ENCODE results near the gene KASH5. TPM values are rescaled to one million over a fixed set of nuclear protein-coding genes. Genes with fewer than 3 reads are reported as not detected.
A peak's percentile ranks its signal among the peaks of the same experiment; 100 is the strongest.

KASH5 gene
- total and polyA plus RNA-seq, 2 of the 8 experiments (the other 6 are each of a cell fraction or from before 2014, with no cell fraction given), result 0.05 to 0.19 TPM

DNA sequence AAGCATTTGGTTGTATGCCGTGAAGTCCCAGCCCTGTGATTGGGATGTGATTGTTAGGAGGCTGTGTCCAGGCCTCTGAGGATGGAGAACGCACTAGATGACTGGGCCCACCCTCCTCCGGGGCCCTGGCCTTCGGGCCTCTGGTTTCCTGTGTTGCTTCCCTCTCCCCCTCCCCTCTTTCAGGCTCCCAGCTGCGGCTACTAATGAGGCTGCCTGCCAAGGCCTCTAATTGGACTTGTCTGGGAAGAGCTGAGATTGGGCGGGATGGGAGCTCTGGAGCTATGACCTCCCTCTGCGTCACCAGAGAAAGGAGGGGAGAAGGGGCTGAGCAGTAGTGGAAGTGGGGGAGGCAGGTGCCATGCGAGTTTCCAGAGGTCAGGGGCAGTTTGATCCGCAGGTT is 25.3 kb downstream of the KASH5 start:
- CTCF ChIA-PET (ENCODE audit: partially characterized antibody), result interaction anchor here (0.8 to 14.7 kb wide), 11 partner anchors 9 to 86 kb away, joined by 3 to 291 read pairs (median 4); partner anchors contain the start of genes GFY and PTH2
- no peak for FAIRE-seq
- TF ChIP-seq NANOG (IDR thresholded peaks at IDR 0.05; ENCODE audit: insufficient read depth, low read depth, low read length, poor library complexity, severe bottlenecking) (no peak), FOSL1 (IDR thresholded peaks at IDR 0.05; ENCODE audit: insufficient read depth, low read depth, low read length) (no peak), SRF (IDR thresholded peaks at IDR 0.05; ENCODE audit: low read depth, low read length) (no peak), BRCA1 (IDR thresholded peaks at IDR 0.05; ENCODE audit: low read depth, low read length) (no peak), POLR2AphosphoS5 (IDR thresholded peaks at IDR 0.05; ENCODE audit: low read depth, low read length) (no peak), RNF2 (IDR thresholded peaks at IDR 0.05; ENCODE audit: borderline replicate concordance, low read depth, low read length, missing control alignments, poor library complexity, severe bottlenecking) (no peak), CTBP2 (IDR thresholded peaks at IDR 0.05; ENCODE audit: borderline replicate concordance, insufficient read depth, insufficient read length, low read length) (no peak), CEBPB (IDR thresholded peaks at IDR 0.05; ENCODE audit: low read depth, low read length) (no peak), GABPA (IDR thresholded peaks at IDR 0.05; ENCODE audit: borderline replicate concordance, insufficient read depth, low read length) (no peak), TAF1 (IDR thresholded peaks at IDR 0.05; ENCODE audit: low read depth, low read length) (no peak), CREB1 (IDR thresholded peaks at IDR 0.05) (no peak)
- TF ChIP-seq, protein P1, sequence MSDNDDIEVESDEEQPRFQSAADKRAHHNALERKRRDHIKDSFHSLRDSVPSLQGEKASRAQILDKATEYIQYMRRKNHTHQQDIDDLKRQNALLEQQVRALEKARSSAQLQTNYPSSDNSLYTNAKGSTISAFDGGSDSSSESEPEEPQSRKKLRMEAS (IDR thresholded peaks at IDR 0.05), result no peak
- TF ChIP-seq, protein P2, sequence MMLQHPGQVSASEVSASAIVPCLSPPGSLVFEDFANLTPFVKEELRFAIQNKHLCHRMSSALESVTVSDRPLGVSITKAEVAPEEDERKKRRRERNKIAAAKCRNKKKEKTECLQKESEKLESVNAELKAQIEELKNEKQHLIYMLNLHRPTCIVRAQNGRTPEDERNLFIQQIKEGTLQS (IDR thresholded peaks at IDR 0.05; ENCODE audit: insufficient read depth, low read depth, low read length), result no peak

More for the DNA sequence above, 25.3 kb downstream of the KASH5 start:
- POLR2A ChIA-PET (ENCODE audit: partially characterized antibody), result interaction anchor here (0.6 to 1.5 kb wide), 9 partner anchors 10 to 275 kb away, joined by 3 to 5 read pairs (median 4); partner anchors contain the start of genes PTH2 and RPS11
- Histone ChIP-seq H3K4me1 (replicated peaks in 1 of 4; ENCODE audit: control insufficient read depth in 3 of 4, insufficient read depth in 4 of 4, low read length in 3 of 4) (peaks cover 0 to 17% (median 10%) of the 10 kb centered on the region in 4 experiments; a peak in 5 of 7 replicates), H3K9me3 (ENCODE audit: insufficient read depth in 2 of 2, low read depth in 1 of 2, low read length in 1 of 2) (no peaks in the 10 kb centered on the region), H2BK5ac (ENCODE audit: low read depth, low read length) (no peak overlapping the region), H3K36me3 (ENCODE audit: control insufficient read depth in 2 of 4, insufficient read depth in 4 of 4, low read length in 3 of 4) (no peaks in the 10 kb centered on the region), H2BK12ac (ENCODE audit: low read depth, low read length) (no peak overlapping the region), H2BK120ac (replicated peaks; ENCODE audit: low read depth, low read length) (no peak overlapping the region), H3K79me2 (ENCODE audit: control insufficient read depth in 1 of 2, insufficient read depth in 2 of 2, low read length in 2 of 2) (no peaks in the 10 kb centered on the region), H3K14ac (ENCODE audit: insufficient read length) (no peak overlapping the region), H3K18ac (ENCODE audit: extremely low read depth, low read length) (no peak overlapping the region), H4K8ac (ENCODE audit: extremely low read depth, insufficient read depth, low read length) (peak overlapping the region; percentile 7; the same call in 1 of the 2 replicates), H3K79me1 (ENCODE audit: low read depth, low read length) (no peaks in the 10 kb centered on the region), H3K23ac (ENCODE audit: insufficient read length) (no peak overlapping the region), H2BK20ac (ENCODE audit: low read length) (no peak overlapping the region), H3K4ac (replicated peaks; ENCODE audit: insufficient read length, low read depth, low read length) (no peak overlapping the region), H3K56ac (replicated peaks; ENCODE audit: insufficient read length, low read depth, low read length) (no peak overlapping the region), H3K23me2 (ENCODE audit: low read depth, low read length) (no peaks in the 10 kb centered on the region), H3K27ac (ENCODE audit: low read depth, low read length) (no peak overlapping the region), H3K4me3 (ENCODE audit: extremely low read depth in 1 of 4, insufficient read depth in 2 of 4, low read depth in 3 of 4, low read length in 4 of 4) (no peak overlapping the region), H3K27me3 (replicated peaks in 1 of 4; ENCODE audit: control insufficient read depth in 3 of 4, extremely low read depth in 1 of 4, insufficient read depth in 3 of 4, low read length in 3 of 4) (no peaks in the 10 kb centered on the region), H3K4me2 (ENCODE audit: insufficient read depth in 1 of 2, low read depth in 2 of 2, low read length in 2 of 2) (no peak overlapping the region), H2AFZ (ENCODE audit: low read length) (no peak overlapping the region), H2AK5ac (ENCODE audit: low read depth, low read length) (no peak overlapping the region), H2BK15ac (ENCODE audit: low read length) (no peak overlapping the region), H4K5ac (ENCODE audit: insufficient read length, low read depth, low read length) (no peak overlapping the region), H4K91ac (replicated peaks; ENCODE audit: insufficient read length, low read length) (no peak overlapping the region), H4K20me1 (replicated peaks in 1 of 2; ENCODE audit: control insufficient read depth in 1 of 2, insufficient read depth in 2 of 2, low read length in 2 of 2) (no peaks in the 10 kb centered on the region), H3K9ac (replicated peaks in 1 of 4; ENCODE audit: extremely low read depth in 1 of 4, low read depth in 3 of 4, low read length in 3 of 4) (no peak overlapping the region)
- no peak for DNase-seq (ENCODE audit: low read depth in 1 of 2, low spot score in 2 of 2)
- WGBS, 2 experiments (ENCODE audit: extremely low coverage in 1 of 2, insufficient coverage in 1 of 2, insufficient read length in 1 of 2, insufficient replicate concordance in 2 of 2, low coverage in 1 of 2, low lambda C conversion rate in 2 of 2, missing lambda C conversion rate in 1 of 2), result 94% methylated on average over 7 of the region's 9 CpGs; no CpG with 5 or more reads in 1 of the 2 experiments
